ENCODE results near the gene RNU6-1.

DNA sequence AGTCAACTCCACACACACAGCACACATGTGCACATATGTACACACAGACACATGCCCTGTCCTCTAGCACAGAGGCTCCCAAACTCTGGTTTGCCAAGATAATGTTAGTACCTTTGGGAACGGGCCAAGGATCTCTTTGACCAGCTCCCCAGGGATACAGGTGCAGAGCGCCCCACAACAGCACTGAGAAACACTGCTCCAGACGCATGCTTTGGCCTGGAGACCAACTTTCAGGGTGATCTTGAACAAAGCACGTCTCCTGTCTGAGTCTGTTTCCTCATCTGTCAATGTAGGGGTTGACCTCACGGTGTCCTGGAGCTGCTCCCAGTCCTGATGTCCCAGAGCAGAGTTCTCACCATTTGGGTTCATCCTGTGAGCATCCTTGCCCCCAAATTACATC is 30.4 kb downstream of the RNU6-1 start:
- TF ChIP-seq, protein P1, sequence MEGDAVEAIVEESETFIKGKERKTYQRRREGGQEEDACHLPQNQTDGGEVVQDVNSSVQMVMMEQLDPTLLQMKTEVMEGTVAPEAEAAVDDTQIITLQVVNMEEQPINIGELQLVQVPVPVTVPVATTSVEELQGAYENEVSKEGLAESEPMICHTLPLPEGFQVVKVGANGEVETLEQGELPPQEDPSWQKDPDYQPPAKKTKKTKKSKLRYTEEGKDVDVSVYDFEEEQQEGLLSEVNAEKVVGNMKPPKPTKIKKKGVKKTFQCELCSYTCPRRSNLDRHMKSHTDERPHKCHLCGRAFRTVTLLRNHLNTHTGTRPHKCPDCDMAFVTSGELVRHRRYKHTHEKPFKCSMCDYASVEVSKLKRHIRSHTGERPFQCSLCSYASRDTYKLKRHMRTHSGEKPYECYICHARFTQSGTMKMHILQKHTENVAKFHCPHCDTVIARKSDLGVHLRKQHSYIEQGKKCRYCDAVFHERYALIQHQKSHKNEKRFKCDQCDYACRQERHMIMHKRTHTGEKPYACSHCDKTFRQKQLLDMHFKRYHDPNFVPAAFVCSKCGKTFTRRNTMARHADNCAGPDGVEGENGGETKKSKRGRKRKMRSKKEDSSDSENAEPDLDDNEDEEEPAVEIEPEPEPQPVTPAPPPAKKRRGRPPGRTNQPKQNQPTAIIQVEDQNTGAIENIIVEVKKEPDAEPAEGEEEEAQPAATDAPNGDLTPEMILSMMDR (IDR thresholded peaks at IDR 0.05), result no peak
- TF ChIP-seq POLR2AphosphoS5 (IDR thresholded peaks at IDR 0.05), result no peak
- TF ChIP-seq POLR2A (IDR thresholded peaks at IDR 0.05), result no peak

Data from upper lobe of left lung (tissue), 4 donors.